Vagina (tissue), 2 donors: ENCODE measurements around the gene CYP1A1.

ENCODE experiments used
- CTCF ChIP-seq, 3 experiments: fragments of 450-650 bp in 2 of 3; fragments of 200-600 bp in 1 of 3; sonication (generic) in 1 of 3; IDR thresholded peaks; one replicate each; pipeline ENCODE4 v1.5.1; 2017 to 2019; ENCODE audit warnings: antibody characterized with exemption in 3 of 3, mild to moderate bottlenecking in 2 of 3, moderate library complexity in 2 of 3
- POLR2A ChIP-seq, 2 donors: fragments of 450-650 bp; IDR thresholded peaks; one replicate each; pipeline ENCODE4 v1.6.1; 2017; ENCODE audit warnings: antibody characterized with exemption in 2 of 2, mild to moderate bottlenecking in 2 of 2, moderate library complexity in 2 of 2
- POLR2AphosphoS5 ChIP-seq, 2 donors: sonication (generic); formaldehyde crosslinking; IDR thresholded peaks; one replicate each; pipeline ENCODE4 v1.9.0; 2017; ENCODE audit warnings: antibody characterized with exemption in 2 of 2, mild to moderate bottlenecking in 2 of 2, low read depth in 1 of 2; ENCODE audit not compliant: insufficient read depth in 1 of 2

- no peak for TF ChIP-seq CTCF (IDR thresholded peaks at IDR 0.05)
- TF ChIP-seq POLR2A (IDR thresholded peaks at IDR 0.05): no peak
- TF ChIP-seq POLR2AphosphoS5 (IDR thresholded peaks at IDR 0.05; ENCODE audit: insufficient read depth in 1 of 2, low read depth in 1 of 2): no peak
Observed at GRCh38 chr15:74742422-74742821, 17.1 kb upstream of the CYP1A1 start.
